CD8-positive, alpha-beta memory T cell (primary cell): ENCODE data around the gene TBXT. TPM values are rescaled to one million over a fixed set of nuclear protein-coding genes. Genes with fewer than 3 reads are reported as not detected.
A peak's percentile ranks its signal among the peaks of the same experiment; 100 is the strongest.
"Not testable (repeated sequence)": the region's sequence is repeated elsewhere in the genome, so short reads cannot be mapped to it uniquely, and the experiment has no call there.

ENCODE experiments used
- CTCF ChIA-PET: fragments of 350-600 bp; sonication (Branson Sonifier 250); formaldehyde crosslinking; loops from one replicate; lab custom pipeline; 2021; ENCODE audit warnings: antibody characterized with exemption; lab: Charles Lee
- POLR2A ChIA-PET: fragments of 350-600 bp; sonication (Branson Sonifier 250); formaldehyde crosslinking; loops from one replicate; lab custom pipeline; 2021; ENCODE audit warnings: antibody characterized with exemption; lab: Charles Lee
- DNase-seq, 5 donors: peaks; one replicate each; pipeline versions ENCODE4 v3.0.0 to v3.0.0-alpha.2; 2020 to 2022; ENCODE audit warnings: mixed read lengths in 1 of 5
- H3K27ac ChIP-seq: one replicate; pipeline ENCODE4 v1.7.0; 2013; ENCODE audit warnings: low read depth, mild to moderate bottlenecking, low read length, moderate library complexity
- H3K27me3 ChIP-seq: 2 replicates; pipeline ENCODE4 v1.7.0; 2013; ENCODE audit warnings: low read length, mild to moderate bottlenecking; ENCODE audit not compliant: insufficient read depth, poor library complexity, severe bottlenecking
- H3K36me3 ChIP-seq: 2 replicates; pipeline ENCODE4 v1.7.0; 2013; ENCODE audit warnings: mild to moderate bottlenecking, low read length, moderate library complexity; ENCODE audit not compliant: insufficient read depth
- H3K4me1 ChIP-seq: 2 replicates; pipeline ENCODE4 v1.7.0; 2013; ENCODE audit warnings: mild to moderate bottlenecking, low read length, moderate library complexity; ENCODE audit not compliant: insufficient read depth
- H3K4me3 ChIP-seq: 2 replicates; pipeline ENCODE4 v1.7.0; 2013; ENCODE audit warnings: mild to moderate bottlenecking, low read length
- H3K9me3 ChIP-seq: 2 replicates; pipeline ENCODE4 v1.7.0; 2013; ENCODE audit warnings: mild to moderate bottlenecking, low read length
- H3K27ac Mint-ChIP-seq, 8 donors: one replicate each; pipeline ENCODE4 v1.8.0; 2020 to 2021; ENCODE audit warnings: mixed read lengths in 8 of 8, mild to moderate bottlenecking in 6 of 8, inconsistent platforms in 3 of 8, moderate library complexity in 3 of 8
- H3K27me3 Mint-ChIP-seq, 2 donors: one replicate each; pipeline ENCODE4 v1.8.0; 2020 to 2021; ENCODE audit warnings: mixed read lengths in 2 of 2, mild to moderate bottlenecking in 1 of 2, moderate library complexity in 1 of 2
- H3K36me3 Mint-ChIP-seq, 3 donors: one replicate each; pipeline ENCODE4 v1.8.0; 2020 to 2021; ENCODE audit warnings: mixed read lengths in 3 of 3, inconsistent platforms in 1 of 3, mild to moderate bottlenecking in 1 of 3
- H3K4me1 Mint-ChIP-seq, 3 donors: one replicate each; pipeline ENCODE4 v1.8.0; 2020 to 2021; ENCODE audit warnings: mixed read lengths in 3 of 3, inconsistent platforms in 1 of 3, mild to moderate bottlenecking in 1 of 3
- H3K4me3 Mint-ChIP-seq, 7 donors: one replicate each; pipeline ENCODE4 v1.8.0; 2020 to 2021; ENCODE audit warnings: mixed read lengths in 7 of 7, mild to moderate bottlenecking in 6 of 7, moderate library complexity in 4 of 7, inconsistent platforms in 2 of 7
- H3K9me3 Mint-ChIP-seq, 5 donors: one replicate each; pipeline ENCODE4 v1.8.0; 2020 to 2022; ENCODE audit warnings: mixed read lengths in 5 of 5, mild to moderate bottlenecking in 3 of 5, moderate library complexity in 2 of 5, inconsistent platforms in 1 of 5
- polyA plus RNA-seq: library from polyadenylated mRNA; unstranded; fragments of 300-500 nt; fragmentation: Illumina TruSeq; gene quantifications from one replicate; pipeline ENCODE4 v1.2.3, GENCODE V29; 2021
- total RNA-seq, 2 experiments: library from RNA; stranded (reverse); gene quantifications; one replicate each; pipeline ENCODE4 v1.2.3, GENCODE V29; 2021

TBXT gene
- total and polyA plus RNA-seq, 3 experiments from 2014 or later = not detected

- peaks cover 11% of the 10 kb centered on the region for H3K27me3 ChIP-seq
- Mint-ChIP-seq H3K4me3 (no peak overlapping the region), H3K9me3 (no peaks in the 10 kb centered on the region), H3K36me3 (no peaks in the 10 kb centered on the region), H3K27me3 (peaks cover 7 to 14% of the 10 kb centered on the region in 2 donors), H3K4me1 (no peaks in the 10 kb centered on the region), H3K27ac (no peak overlapping the region)
- POLR2A ChIA-PET = no interaction called here
- CTCF ChIA-PET = no interaction called here
- H3K4me3 ChIP-seq = no peak overlapping the region
- H3K36me3 ChIP-seq = no peaks in the 10 kb centered on the region
- no peaks in the 10 kb centered on the region for H3K9me3 ChIP-seq
- DNase-seq = no peak
- H3K4me1 ChIP-seq = peaks cover 10% of the 10 kb centered on the region
- H3K27ac ChIP-seq = no peak overlapping the region
Observed at GRCh38 chr6:166176106-166176505, 8.5 kb upstream of the TBXT start.

GRCh38 chr6:166175093-166175492, 7.4 kb upstream of the TBXT start:
- H3K4me1 Mint-ChIP-seq, H3K4me3 Mint-ChIP-seq, H3K27ac ChIP-seq, H3K27ac Mint-ChIP-seq, POLR2A ChIA-PET, H3K9me3 Mint-ChIP-seq, CTCF ChIA-PET, H3K36me3 ChIP-seq, DNase-seq, H3K9me3 ChIP-seq, H3K4me3 ChIP-seq, H3K36me3 Mint-ChIP-seq: not testable (repeated sequence)
- H3K4me1 ChIP-seq = peaks cover 10% of the 10 kb centered on the region
- peaks cover 11% of the 10 kb centered on the region for H3K27me3 ChIP-seq
- H3K27me3 Mint-ChIP-seq = peaks cover 6 to 15% of the 10 kb centered on the region in 2 donors

- H3K27ac ChIP-seq = no peak overlapping the region
- ChIA-PET POLR2A (no interaction called here), CTCF (no interaction called here)
- H3K4me1 ChIP-seq = peaks cover 10% of the 10 kb centered on the region
- no peaks in the 10 kb centered on the region for H3K36me3 ChIP-seq
- Mint-ChIP-seq H3K4me3 (no peak overlapping the region), H3K9me3 (no peaks in the 10 kb centered on the region), H3K27me3 (peaks cover 15 to 24% of the 10 kb centered on the region in 2 donors), H3K36me3 (no peaks in the 10 kb centered on the region), H3K27ac (no peak overlapping the region), H3K4me1 (no peaks in the 10 kb centered on the region)
- H3K9me3 ChIP-seq = no peaks in the 10 kb centered on the region
- no peak for DNase-seq
- no peak overlapping the region for H3K4me3 ChIP-seq
- H3K27me3 ChIP-seq = peaks cover 11% of the 10 kb centered on the region
Observed at GRCh38 chr6:166174031-166174430, 6.4 kb upstream of the TBXT start.

GRCh38 chr6:166173281-166173951, 5.8 kb upstream of the TBXT start:
- peaks cover 20 to 29% of the 10 kb centered on the region in 2 donors for H3K27me3 Mint-ChIP-seq
- Histone ChIP-seq H3K4me1 (peaks cover 10% of the 10 kb centered on the region), H3K27me3 (peaks cover 11% of the 10 kb centered on the region), H3K9me3 (no peaks in the 10 kb centered on the region), H3K27ac (no peak overlapping the region), H3K4me3 (no peak overlapping the region), H3K36me3 (no peaks in the 10 kb centered on the region)
- ChIA-PET CTCF (no interaction called here), POLR2A (no interaction called here)
- H3K4me3 Mint-ChIP-seq = no peak overlapping the region
- no peaks in the 10 kb centered on the region for H3K9me3 Mint-ChIP-seq
- no peaks in the 10 kb centered on the region for H3K36me3 Mint-ChIP-seq
- DNase-seq = no peak
- H3K27ac Mint-ChIP-seq = no peak overlapping the region
- H3K4me1 Mint-ChIP-seq = peaks cover 0 to 5% (median 3%) of the 10 kb centered on the region in 3 donors

- H3K9me3 Mint-ChIP-seq = no peaks in the 10 kb centered on the region
- H3K4me3 Mint-ChIP-seq = no peak overlapping the region
- no peak for DNase-seq
- H3K27ac ChIP-seq = no peak overlapping the region
- CTCF ChIA-PET = no interaction called here
- H3K27ac Mint-ChIP-seq = no peak overlapping the region
- H3K36me3 ChIP-seq = no peaks in the 10 kb centered on the region
- H3K4me1 Mint-ChIP-seq = peaks cover 0 to 8% (median 5%) of the 10 kb centered on the region in 3 donors
- H3K9me3 ChIP-seq = no peaks in the 10 kb centered on the region
- POLR2A ChIA-PET = no interaction called here
- peaks cover 11% of the 10 kb centered on the region for H3K27me3 ChIP-seq
- no peak overlapping the region for H3K4me3 ChIP-seq
- peaks cover 10% of the 10 kb centered on the region for H3K4me1 ChIP-seq
- H3K27me3 Mint-ChIP-seq = peaks cover 24 to 31% of the 10 kb centered on the region in 2 donors
- H3K36me3 Mint-ChIP-seq = no peaks in the 10 kb centered on the region
Observed at GRCh38 chr6:166172546-166172945, 4.9 kb upstream of the TBXT start.

GRCh38 chr6:166169549-166170421, 2.1 kb upstream of the TBXT start:
- ChIA-PET CTCF (no interaction called here), POLR2A (no interaction called here)
- no peaks in the 10 kb centered on the region for H3K9me3 Mint-ChIP-seq
- no peak overlapping the region for H3K4me3 ChIP-seq
- H3K4me3 Mint-ChIP-seq = peak overlapping the region in 2 of 7 donors; percentile 29 to 66
- peak overlapping the region in 1 of 8 donors; percentile 47 for H3K27ac Mint-ChIP-seq
- H3K36me3 Mint-ChIP-seq = no peaks in the 10 kb centered on the region
- no peak overlapping the region for H3K27ac ChIP-seq
- no peaks in the 10 kb centered on the region for H3K36me3 ChIP-seq
- H3K4me1 Mint-ChIP-seq = peaks cover 0 to 8% (median 5%) of the 10 kb centered on the region in 3 donors
- peaks cover 33% of the 10 kb centered on the region for H3K27me3 ChIP-seq
- H3K9me3 ChIP-seq = no peaks in the 10 kb centered on the region
- H3K27me3 Mint-ChIP-seq = peaks cover 34 to 42% of the 10 kb centered on the region in 2 donors
- DNase-seq = no peak
- H3K4me1 ChIP-seq = peaks cover 10% of the 10 kb centered on the region

- Mint-ChIP-seq H3K9me3 (no peaks in the 10 kb centered on the region), H3K4me1 (peaks cover 0 to 8% (median 5%) of the 10 kb centered on the region in 3 donors), H3K27me3 (peaks cover 36 to 51% of the 10 kb centered on the region in 2 donors), H3K27ac (peak overlapping the region in 1 of 8 donors; percentile 34), H3K4me3 (peak overlapping the region in 6 of 7 donors; percentile 51 to 72 (median 58)), H3K36me3 (no peaks in the 10 kb centered on the region)
- Histone ChIP-seq H3K9me3 (no peaks in the 10 kb centered on the region), H3K36me3 (no peaks in the 10 kb centered on the region), H3K27ac (no peak overlapping the region), H3K4me3 (no peak overlapping the region), H3K27me3 (peaks cover 33% of the 10 kb centered on the region), H3K4me1 (peaks cover 10% of the 10 kb centered on the region)
- no peak for DNase-seq
- ChIA-PET POLR2A (no interaction called here), CTCF (no interaction called here)
Observed at GRCh38 chr6:166168616-166169548, 1.2 kb upstream of the TBXT start.
